Lung (tissue), 12 donors: ENCODE data around the gene PRDM16. TPM values are rescaled to one million over a fixed set of nuclear protein-coding genes. Genes with fewer than 3 reads are reported as not detected.

Experiments
- ATAC-seq: fragments of 200-7000 bp; cut with Tn5 transposase; one replicate; pipeline ENCODE4 v1.9.1; 2020; ENCODE audit warnings: moderate number of reproducible peaks; ENCODE audit not compliant: insufficient read depth, low FRiP score
- DNase-seq, 3 donors: peaks; one replicate each; pipeline ENCODE4 v3.0.0-alpha.2; 2013 to 2017
- H3K27ac ChIP-seq, 2 donors: one replicate each; pipeline ENCODE4 v1.5.1; 2013; ENCODE audit warnings: mild to moderate bottlenecking in 2 of 2, moderate library complexity in 2 of 2, control low read depth in 1 of 2, inconsistent platforms in 1 of 2, low read depth in 1 of 2, low read length in 1 of 2
- H3K27me3 ChIP-seq, 3 donors: one replicate each; pipeline ENCODE4 v1.5.1; 2013; ENCODE audit warnings: low read length in 2 of 3; ENCODE audit not compliant: control insufficient read depth in 3 of 3, insufficient read depth in 3 of 3
- H3K36me3 ChIP-seq, 4 donors: one replicate each; pipeline ENCODE4 v1.5.1; 2013; ENCODE audit warnings: low read length in 4 of 4, mild to moderate bottlenecking in 1 of 4, moderate library complexity in 1 of 4; ENCODE audit not compliant: control insufficient read depth in 4 of 4, insufficient read depth in 4 of 4
- H3K4me1 ChIP-seq, 5 donors: one replicate each; pipeline ENCODE4 v1.5.1; 2013; ENCODE audit warnings: low read length in 5 of 5, mild to moderate bottlenecking in 2 of 5, moderate library complexity in 1 of 5; ENCODE audit not compliant: control insufficient read depth in 5 of 5, insufficient read depth in 5 of 5
- H3K4me3 ChIP-seq: one replicate; pipeline ENCODE4 v1.5.1; 2013; ENCODE audit warnings: mild to moderate bottlenecking, control low read depth, moderate library complexity
- H3K9ac ChIP-seq, 2 donors: one replicate each; pipeline ENCODE4 v1.5.1; 2013; ENCODE audit warnings: low read length in 2 of 2, control low read depth in 1 of 2; ENCODE audit not compliant: insufficient read depth in 1 of 2
- H3K9me3 ChIP-seq, 4 donors: one replicate each; pipeline ENCODE4 v1.5.1; 2013; ENCODE audit warnings: low read length in 3 of 4, mild to moderate bottlenecking in 1 of 4, moderate library complexity in 1 of 4; ENCODE audit not compliant: control insufficient read depth in 4 of 4, insufficient read depth in 3 of 4
- WGBS, 2 donors: extraction: QIAGEN DNeasy Blood & Tissue Kit; methylation state at CpG; one replicate each; pipeline ENCODE4 v1.1.7; 2013; 5-methylcytosine and 5-hydroxymethylcytosine counted together
- polyA plus RNA-seq, 2 donors: library from polyadenylated mRNA; stranded (reverse); fragments of 200-250 nt; gene quantifications; one replicate each; pipeline ENCODE4 v1.2.1, GENCODE V29; 2013
- total RNA-seq, 2 donors: library from RNA; depleted of rRNA in 1 of 2; stranded (reverse); fragments of >200 nt in 1 of 2; gene quantifications; one replicate each; pipeline ENCODE4 v1.2.1, GENCODE V29; 2014 to 2021
- TF ChIP-seq, protein P1 (sequence below): IDR thresholded peaks from 2 replicates; pipeline ENCODE4 v1.5.1; 2012; ENCODE audit warnings: mild to moderate bottlenecking; ENCODE audit errors: control extremely low read depth, extremely low read depth
- donor health status: control.
- donor health status: control.
- donor health status: Bipolar disorder and iron deficiency.
- donor health status: healthy.
- donor health status: DM: yes; HTN: yes; CAD: no.

Gene PRDM16
- total and polyA plus RNA-seq, 4 donors, result 2.4 to 36.5 (median 13.1) TPM

DNA sequence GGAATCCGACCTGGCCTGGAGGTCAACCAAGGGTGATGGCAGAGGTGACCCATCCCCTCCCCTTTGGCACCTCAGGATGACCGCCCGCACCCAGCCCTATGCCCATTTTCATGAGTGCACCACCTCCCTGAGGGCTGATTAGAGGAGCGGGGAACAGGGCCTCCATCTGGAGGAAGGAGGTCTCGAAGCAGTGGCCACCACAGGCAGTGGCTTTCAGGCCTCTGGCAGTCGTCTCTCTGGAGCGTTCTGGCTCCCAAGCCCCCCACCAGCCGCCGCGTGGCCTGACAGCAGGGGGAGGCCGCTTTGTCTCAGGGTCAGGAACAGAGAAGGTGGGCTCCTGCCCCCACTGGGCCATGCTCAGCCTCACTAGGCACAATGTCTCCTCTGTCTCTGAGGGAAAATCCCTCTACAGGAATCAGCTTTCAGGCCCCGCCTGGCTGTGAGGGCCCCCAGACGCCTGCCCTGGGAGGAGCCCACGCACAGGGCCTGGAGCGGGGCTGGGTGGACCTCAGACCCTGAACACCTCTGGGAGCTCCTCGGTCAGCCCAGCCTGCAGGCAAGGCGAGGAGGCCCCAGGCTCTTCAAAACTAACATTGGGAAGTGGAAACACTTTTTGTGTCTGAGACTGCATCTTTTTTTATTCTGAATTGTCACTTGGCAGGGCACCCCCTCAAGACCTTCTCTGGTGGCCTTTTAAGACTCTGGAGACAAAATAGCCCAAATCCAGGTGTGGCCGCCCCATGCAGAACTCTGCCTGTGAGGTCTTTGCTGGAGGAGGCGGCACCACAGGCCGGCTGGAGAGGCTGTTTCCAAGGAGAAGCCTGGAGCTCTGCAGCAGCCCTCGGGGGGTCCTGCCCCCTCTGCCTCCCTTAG is 257.7 kb downstream of the PRDM16 start:
- 84 to 87% methylated on average over 21 of the region's 21 CpGs for WGBS, 2 donors
- no peak for DNase-seq

DNA sequence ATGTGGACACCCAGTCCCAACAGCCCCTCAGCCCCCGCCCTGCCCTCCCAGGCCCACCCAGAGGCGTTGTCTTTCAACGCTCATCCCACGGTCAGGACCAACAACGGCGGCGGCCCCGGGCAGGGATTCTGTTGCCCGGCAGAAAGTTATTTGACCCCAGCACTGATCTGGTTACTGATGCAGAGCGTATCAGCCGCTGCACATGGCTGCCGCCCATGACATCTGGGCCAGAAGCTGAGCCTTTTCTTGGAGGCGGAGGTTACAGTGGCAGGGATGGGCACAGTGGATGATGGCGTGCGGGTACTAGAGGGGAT is 258.3 kb downstream of the PRDM16 start:
- 80 to 92% methylated on average over 15 of the region's 15 CpGs for WGBS, 2 donors
- no peak for ATAC-seq
- peaks cover 0 to 29% (median 0%) of the 10 kb centered on the region in 5 donors for H3K4me1 ChIP-seq
- TF ChIP-seq, protein P1, sequence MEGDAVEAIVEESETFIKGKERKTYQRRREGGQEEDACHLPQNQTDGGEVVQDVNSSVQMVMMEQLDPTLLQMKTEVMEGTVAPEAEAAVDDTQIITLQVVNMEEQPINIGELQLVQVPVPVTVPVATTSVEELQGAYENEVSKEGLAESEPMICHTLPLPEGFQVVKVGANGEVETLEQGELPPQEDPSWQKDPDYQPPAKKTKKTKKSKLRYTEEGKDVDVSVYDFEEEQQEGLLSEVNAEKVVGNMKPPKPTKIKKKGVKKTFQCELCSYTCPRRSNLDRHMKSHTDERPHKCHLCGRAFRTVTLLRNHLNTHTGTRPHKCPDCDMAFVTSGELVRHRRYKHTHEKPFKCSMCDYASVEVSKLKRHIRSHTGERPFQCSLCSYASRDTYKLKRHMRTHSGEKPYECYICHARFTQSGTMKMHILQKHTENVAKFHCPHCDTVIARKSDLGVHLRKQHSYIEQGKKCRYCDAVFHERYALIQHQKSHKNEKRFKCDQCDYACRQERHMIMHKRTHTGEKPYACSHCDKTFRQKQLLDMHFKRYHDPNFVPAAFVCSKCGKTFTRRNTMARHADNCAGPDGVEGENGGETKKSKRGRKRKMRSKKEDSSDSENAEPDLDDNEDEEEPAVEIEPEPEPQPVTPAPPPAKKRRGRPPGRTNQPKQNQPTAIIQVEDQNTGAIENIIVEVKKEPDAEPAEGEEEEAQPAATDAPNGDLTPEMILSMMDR, result no peak
- H3K27ac ChIP-seq, result no peak overlapping the region
- no peaks in the 10 kb centered on the region for H3K36me3 ChIP-seq
- DNase-seq, result no peak
- peaks cover 0 to 2% (median 2%) of the 10 kb centered on the region in 3 donors for H3K27me3 ChIP-seq
- no peaks in the 10 kb centered on the region for H3K9me3 ChIP-seq
- no peak overlapping the region for H3K9ac ChIP-seq
- no peak overlapping the region for H3K4me3 ChIP-seq

More for the DNA sequence above, 257.7 kb downstream of the PRDM16 start:
- Histone ChIP-seq H3K4me1 (peaks cover 0 to 31% (median 0%) of the 10 kb centered on the region in 5 donors), H3K36me3 (no peaks in the 10 kb centered on the region), H3K4me3 (no peak overlapping the region), H3K27ac (no peak overlapping the region), H3K27me3 (peaks cover 0 to 6% (median 6%) of the 10 kb centered on the region in 3 donors), H3K9ac (no peak overlapping the region), H3K9me3 (no peaks in the 10 kb centered on the region)
- TF ChIP-seq, protein P1, result no peak
- ATAC-seq, result no peak

DNA sequence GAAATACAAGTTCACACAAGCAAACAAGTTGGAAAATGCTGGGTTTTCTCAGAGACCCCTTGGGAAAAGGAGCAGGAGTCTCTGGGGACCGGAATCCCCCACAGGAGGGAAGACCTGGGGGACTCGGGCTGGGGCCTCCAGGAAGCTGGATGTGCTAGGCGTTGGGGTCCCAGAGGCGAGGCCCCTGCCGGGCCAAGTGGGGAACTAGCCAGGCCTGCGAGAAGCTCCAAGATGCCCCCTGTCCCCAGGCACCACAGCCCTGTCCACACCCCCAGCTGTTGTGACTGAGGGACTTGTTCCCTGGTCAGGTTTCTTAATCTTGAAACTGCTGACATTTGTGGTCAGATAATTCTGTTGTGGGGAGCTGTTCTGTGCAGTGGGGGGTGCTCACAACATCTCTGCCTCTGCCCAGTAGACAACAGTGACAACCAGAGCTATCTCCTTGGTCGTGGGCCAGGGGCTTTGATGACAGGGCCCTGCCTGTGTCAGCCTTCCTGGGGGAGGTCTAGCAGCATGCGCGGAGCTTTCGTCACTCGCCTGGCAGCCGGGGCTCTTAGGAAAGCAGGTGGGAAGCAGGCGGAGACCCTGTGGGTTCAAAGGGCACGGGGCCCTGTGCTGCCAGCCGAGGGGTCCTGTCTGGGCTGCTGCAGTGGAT is 259.1 kb downstream of the PRDM16 start:
- no peak overlapping the region for H3K4me3 ChIP-seq
- H3K9me3 ChIP-seq, result no peaks in the 10 kb centered on the region
- no peaks in the 10 kb centered on the region for H3K27me3 ChIP-seq
- TF ChIP-seq, protein P1, result no peak
- H3K36me3 ChIP-seq, result no peaks in the 10 kb centered on the region
- DNase-seq (no peak), ATAC-seq (no peak)
- H3K9ac ChIP-seq, result no peak overlapping the region
- 76 to 77% methylated on average over 15 of the region's 15 CpGs for WGBS, 2 donors
- H3K27ac ChIP-seq, result peak overlapping the region in 1 of 2 donors; percentile 70
- H3K4me1 ChIP-seq, result peaks cover 0 to 29% (median 0%) of the 10 kb centered on the region in 5 donors
